Inflammatory macrophage (primary cell): ENCODE data around the gene PPP1R1A.
A peak's percentile ranks its signal among the peaks of the same experiment; 100 is the strongest.

ENCODE experiments used
- DNase-seq, 2 donors: peaks; one replicate each; pipeline ENCODE4 v3.0.0-alpha.2; 2020 to 2022
- total RNA-seq, 18 experiments: gene quantifications; one replicate each; lab custom pipeline; 2026; ENCODE audit warnings: mixed read lengths in 6 of 18, inconsistent platforms in 2 of 18; lab: John Stamatoyannopoulos, UW

PPP1R1A gene, protein sequence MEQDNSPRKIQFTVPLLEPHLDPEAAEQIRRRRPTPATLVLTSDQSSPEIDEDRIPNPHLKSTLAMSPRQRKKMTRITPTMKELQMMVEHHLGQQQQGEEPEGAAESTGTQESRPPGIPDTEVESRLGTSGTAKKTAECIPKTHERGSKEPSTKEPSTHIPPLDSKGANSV
- total RNA-seq, result 0 to 0.38 (median 0.04) reads per million in 18 experiments

DNA sequence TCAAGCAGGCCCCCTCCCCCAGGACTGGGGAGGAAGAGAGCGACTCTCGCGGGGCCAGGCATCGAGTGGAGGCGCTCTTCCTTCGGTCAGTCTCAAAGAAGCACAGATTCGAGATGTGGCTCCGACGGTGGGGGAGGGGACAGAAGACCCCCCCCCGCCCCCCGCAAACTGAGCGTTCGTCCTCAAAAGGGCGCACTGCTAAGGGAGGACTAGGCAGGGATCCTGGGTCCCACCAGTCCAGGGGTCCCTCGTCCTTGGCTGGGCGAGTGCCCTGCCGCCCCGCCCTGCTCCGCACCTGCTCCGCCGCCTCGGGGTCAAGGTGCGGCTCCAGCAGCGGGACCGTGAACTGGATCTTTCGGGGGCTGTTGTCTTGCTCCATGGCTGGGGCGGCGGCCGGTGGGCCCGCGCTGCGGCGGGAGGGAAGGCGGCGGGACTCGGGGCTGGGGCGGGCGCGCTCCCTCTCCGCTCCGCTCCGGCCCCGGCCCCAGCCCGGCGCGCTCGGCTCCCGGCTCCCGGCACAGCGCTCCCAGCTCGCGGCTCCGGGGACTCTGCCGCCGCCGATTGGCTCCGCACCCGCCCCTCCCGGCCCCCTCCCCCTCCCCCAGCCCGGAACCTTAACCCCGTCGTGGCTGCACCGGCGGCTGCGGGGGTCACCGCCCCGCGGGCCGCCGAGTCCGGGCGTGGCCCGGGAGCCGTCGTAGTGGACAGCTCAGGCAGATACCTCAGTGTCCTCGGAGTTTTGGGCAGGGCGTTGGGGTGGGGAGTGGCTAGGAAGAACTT lies at the start of gene PPP1R1A:
Gene PPP1R1A (minus strand): TSS at position 550 of the 780 bp plus-strand sequence. CDS start 171 bp downstream, at position 379.
- peak in 1 of 2 donors; percentile 5 for DNase-seq

DNA sequence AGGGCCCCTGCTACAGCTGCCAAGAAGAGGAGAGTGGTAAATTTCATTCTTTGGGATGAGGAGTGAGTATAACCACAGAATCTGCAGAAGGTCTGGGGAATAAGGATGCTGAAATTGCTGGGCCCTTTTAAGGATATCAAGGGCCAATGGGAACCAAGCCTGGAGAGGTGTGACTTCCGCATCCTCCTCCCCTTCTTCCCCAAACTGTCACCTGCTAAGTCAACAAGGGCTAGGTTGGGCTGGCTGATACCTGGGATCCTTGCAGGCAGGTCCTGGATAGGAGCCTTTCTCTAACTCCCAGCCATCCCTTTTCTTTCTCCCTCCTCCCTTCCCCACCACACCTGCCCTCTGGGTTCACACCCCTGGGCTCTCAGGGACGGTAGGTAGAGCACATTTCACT lies 46.3 kb upstream of the PPP1R1A start, which contains the start of gene LACRT:
Gene LACRT (minus strand): TSS at position 101 of the 400 bp plus-strand sequence. CDS start 54 bp downstream, at position 47.
- no peak for DNase-seq

DNA sequence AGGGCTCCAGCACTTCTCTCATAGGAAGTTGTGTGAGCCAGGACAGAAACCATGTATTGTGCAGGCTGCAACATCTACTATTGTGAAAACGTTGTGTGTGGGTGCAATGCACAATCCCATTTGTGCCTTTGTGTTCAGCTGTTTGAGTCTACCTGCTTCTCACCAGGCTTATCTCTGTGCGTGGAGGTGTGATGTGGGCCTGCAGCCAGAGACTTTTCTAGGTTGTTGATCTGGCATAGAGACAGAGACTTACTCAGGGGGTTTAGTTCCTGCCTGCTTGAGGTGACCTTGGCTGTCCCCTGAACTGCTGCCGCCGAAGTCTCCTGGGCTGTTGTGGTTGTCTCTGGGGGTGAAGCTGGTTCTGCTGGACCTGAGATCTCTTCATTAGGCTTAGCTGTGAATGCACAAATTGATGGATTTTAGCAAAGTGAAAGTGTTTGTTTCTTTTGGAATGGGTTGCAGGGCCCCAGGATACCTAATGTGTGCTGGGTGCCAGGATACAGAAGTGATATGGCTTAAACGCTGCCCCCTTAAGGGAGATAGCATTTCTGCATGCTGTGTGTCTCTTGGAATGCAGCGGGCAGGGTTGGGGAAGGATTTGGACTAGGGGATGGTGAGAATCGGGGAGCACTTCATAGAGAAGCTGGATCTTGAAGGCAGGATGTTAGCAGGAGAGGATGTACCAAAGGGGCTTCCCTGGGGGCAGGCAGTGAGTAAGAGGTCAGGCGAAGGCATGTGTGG lies 43.7 kb upstream of the PPP1R1A start:
- DNase-seq, result no peak

DNA sequence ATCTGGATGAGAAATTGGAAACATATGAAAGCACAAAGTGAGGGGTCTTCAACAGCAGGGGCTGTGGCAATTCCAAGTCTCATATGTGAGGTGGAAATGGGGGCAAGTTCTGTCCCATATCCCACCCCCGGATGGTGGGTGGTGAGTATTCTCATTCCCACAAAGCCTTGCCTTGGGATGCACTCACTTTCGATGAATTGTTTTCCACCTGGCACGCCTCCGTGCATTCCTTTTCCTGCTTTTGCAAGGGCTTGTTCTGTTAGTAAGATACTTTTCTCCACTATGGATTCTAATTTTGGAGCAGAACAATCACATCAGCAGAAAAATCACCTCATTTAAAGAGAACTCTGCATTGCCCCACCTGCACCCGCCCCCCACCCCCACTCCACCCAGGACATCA lies 43.1 kb upstream of the PPP1R1A start:
- DNase-seq, result no peak

DNA sequence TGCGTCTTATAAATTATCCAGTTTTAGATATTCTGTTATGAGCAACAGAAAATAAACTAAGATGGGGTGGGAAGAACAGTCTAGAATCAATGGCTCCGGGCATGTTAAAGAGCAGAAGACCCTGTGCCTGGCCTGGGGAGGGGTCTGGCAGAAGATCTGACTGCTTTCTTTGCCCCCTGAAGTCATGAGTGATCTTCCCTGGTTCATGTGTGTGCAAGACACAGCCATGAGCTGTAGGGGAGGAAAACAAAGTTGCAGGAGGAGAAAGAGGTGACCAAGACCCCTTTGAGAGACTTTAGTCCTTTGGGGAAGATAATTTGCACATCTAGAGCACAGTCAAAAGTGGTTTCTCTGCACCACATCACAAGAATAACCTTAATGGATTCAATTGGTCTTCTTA lies 41.5 kb upstream of the PPP1R1A start:
- DNase-seq, result no peak

DNA sequence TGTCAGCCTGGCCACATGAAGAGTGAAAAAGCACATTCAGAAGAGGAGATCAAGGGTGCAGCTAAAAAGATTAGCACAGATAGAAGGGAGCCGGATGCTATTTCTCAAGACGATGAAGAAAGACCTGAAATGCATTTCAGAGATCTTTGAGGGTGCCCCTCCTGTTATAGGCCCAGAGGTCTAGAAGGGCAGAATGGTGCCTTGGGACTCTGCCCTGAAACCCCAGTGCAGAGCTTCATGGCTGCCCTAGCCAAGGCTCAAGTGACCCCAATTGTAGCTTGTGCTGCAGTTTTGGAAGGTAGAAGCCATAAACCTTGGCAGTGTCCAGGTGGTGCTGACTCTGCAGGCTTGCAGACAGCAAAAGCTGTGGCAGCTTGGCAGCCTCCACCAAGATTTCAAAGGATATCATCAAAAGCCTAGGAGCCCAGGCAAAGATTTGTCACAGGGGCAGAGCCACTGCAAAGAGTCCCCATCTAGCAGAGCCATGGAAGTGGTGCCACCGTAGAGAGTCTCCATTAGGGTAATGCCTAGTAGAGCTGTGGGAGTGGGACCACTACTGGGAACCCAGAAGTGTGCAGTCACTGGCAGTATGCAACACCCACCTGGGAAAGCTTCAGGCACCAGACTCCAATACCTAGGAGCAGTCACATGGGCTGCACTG lies 39.9 kb upstream of the PPP1R1A start:
- DNase-seq, result no peak

DNA sequence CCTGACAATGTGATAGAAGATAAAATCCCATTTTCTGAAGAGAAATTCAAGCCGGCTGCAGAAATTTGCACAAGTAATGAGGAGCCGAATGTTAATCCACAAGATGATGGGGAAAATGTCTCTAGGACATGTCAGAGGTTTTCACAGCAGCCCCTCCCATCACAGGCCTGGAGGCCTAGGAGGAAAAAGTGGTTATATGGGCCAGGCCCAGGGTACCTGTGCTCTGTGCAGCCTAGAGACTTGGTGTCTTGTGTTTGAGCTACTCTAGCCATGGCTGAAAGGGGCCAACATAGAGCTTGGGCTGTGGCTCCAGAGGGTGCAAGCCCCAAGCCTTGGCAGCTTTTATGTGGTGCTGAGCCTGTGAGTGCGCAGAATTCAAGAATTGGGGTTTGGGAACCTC lies 38.8 kb upstream of the PPP1R1A start:
- DNase-seq, result no peak

DNA sequence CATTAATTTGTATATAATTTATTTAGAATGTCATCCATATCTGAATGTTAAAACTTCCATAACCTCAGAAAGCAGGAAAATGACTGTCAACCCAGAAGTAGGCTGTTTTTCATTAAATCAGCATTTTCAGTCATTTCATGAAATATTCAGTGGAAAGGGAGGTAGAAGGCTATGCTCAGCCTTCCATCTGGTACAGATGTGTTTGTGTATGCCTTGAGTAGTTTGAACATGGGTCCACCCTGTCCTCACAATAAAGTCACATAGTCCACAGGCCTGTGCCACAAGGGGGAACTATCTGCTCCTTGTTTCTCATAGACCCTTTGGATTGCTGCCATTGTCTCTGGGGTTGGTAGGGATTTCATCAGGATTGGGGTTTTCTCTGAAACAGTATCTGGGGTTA lies 37.1 kb upstream of the PPP1R1A start:
- DNase-seq, result no peak

DNA sequence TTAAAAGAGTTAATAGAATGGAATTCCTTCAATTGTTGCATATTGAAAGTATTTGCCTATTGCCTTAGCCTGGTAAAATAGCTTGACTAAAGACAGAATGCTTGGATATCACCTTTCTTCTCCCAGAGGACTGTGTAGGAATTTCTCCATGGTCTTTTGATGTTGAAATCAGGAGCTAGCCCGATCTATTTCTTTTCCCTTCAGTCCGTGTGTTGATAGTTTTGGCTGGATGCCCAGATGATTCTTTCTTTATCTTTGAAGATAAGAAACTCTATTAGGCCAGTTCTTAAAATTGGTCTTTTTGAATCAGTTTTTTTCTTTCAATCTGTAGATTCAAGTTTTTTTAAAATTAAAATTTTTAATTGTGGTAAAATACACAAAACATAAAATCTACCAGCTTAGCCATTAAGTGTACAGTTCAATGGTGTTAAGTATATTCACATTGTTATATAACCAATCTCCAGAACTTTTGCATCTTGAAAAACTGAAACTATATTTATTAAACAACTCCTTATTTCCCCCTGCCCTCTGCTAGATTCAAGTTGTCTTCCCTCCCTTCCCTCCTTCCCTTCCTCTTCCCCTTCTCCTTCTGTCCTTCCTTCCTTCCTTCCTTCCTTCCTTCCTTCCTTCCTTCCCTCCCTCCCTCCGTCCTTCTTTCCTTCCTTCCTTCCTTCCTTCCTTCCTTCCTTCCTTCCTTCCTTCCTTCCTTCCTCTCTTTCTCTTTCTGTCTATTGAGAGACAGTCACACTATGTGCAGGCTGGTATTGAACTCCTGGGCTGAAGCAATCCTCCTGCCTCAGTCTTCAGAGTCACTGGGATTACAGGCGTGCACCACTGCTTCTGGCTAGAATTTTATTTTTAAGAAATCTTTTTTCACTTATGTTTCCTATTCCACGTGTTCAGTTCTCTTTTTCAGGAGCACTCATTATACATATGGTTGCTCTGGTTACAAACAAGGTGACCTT lies 36.1 kb upstream of the PPP1R1A start:
- no peak for DNase-seq

DNA sequence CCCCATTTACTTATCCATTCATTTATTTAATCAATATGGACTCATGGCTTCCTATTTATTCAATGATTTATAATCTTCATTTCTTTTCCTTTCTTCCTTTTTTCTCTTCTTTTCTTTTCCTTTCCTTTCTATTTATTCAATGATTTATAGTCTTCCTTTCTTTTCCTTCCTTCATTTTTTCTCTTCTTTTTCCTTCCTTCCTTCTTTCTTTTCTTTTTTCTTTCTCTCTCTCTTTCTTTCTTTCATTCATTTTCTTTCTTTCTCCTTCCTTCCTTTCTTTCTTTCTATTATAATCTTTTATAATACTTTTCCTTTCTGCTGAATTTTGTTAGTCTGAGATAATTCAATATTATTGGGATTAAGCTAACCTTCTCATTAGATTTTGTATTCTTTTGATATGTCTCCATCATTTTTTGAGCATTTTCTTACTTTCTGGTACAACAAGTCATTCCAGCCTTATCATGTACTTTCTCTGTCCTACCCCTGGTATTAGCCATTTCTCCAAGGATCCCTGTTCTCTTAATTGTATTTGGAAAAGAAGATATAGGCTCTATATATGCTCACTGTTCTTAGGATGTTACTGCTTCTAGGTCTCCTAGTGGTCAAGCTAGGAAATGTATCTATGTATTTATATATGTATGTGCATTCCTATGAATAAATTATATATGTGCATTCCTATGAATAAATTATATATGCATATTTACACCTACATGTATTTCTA lies 34.2 kb upstream of the PPP1R1A start:
- peak in 1 of 2 donors; percentile 8 for DNase-seq

DNA sequence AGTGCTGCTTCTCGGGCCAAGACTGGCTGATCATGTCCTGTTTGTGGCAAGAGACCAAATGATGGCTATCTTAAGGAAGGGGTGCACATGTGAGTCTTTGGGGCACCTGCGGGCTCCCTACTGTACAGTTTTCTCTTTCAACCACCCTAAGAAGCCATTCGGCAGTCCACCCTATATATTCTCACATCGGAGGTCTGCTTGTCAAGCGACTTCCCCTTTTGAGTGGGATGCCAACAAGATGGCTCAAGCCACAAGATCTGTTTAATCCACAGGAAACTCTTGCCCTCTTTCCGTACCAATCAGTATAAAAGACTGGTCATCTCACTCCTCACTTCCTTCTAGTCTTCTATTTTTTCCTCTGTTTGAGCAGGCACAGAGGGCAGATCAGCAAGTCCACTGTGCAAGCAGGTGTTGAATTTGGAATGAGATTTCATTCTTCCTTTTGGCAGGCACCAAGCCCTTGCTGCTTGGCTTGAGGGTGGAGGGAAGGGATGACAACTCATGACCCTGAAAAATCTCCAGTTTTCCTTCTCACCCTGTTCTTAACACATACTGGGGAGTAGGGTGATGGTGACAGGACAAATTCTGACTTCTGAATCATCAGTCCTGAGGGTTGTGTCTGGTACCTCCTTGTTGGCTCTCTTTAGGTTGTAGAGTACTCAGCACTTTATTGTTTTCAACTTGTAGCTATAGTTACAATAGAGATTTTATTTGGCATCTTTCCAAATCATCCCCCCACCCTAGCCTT lies 28.6 kb upstream of the PPP1R1A start:
- DNase-seq, result no peak

DNA sequence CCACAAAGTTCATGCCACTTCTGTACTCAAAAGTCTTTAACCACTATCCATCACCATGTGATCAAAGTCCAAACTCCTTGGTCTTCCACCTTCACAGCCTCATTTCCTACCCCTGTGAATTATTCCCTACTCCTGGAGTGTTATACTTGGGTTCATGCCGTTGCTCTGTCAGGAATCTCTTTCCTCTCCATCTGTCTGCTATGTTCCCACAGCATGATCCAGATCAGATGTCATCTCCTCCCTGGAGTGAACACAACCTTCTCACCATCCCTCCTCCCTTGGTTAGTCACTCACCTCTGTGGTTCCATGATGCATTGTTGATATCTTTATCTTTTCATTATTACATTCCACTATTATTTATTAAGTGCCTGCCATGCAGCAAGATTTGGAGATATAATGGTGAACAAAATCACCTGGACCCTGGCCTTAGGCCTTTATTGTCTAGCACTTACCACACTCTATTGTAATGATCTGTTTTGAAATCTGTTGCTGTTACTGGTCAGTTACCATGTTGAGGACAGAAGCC lies 23.8 kb upstream of the PPP1R1A start:
- DNase-seq, result no peak

DNA sequence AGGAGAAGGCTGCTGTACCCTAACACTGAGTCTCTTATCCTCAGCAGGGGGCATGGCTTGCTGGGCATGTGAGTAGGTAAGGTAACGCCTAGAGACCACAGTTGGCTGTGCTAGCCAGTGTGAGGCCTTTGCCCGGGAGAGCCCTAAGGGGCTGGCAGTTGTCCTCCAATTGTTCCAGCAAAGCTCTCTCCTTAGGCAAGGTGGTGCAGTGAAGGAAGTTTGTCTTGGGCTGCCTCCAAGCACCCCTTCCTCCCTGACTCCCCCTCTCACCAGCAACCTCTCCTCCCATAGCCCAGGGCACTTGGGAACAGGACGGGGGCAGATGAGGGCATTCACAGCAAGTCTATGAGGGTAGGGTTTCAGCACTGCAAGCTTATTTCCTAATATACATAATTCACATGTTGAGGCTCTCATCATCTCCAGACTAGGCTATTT lies 23.3 kb upstream of the PPP1R1A start:
- no peak for DNase-seq

DNA sequence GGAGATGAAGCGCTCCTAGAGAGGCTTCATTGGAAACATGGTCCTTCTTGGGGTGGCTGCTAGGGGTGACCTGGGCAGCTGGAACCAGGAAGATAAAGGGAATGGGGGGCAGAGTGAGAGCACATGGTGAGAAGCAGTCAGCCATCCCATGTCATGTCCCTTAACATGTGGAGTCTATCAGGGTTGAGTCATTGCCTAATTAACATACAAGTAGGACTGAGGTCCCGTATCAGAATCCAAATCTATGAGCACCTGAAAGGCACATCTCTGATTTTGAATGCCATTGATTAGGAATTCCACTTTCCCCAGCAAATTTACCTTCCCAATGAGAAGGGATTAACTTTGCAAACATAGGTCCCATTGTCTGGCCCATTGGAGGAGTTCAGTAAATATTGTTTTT lies 20.3 kb upstream of the PPP1R1A start:
- DNase-seq, result no peak

DNA sequence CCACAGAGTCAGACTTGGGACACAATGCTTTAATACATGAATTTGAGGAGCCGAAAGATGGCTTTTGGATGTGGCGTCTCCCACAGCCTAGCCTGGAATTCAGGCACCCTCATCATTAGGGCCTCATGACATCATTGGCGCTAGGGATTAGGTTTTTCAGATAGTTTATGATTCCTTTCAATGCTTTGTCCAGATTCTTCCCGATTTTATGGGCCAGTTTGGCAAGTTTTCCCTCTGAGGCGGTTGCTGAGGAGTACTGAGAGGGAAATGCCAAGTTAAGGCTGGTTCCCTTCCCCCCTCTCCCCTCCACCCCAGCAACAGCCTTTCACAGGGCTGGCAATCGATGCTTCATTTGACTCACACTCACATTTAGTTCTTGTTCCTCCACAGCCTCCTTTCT lies 19.7 kb upstream of the PPP1R1A start:
- no peak for DNase-seq

DNA sequence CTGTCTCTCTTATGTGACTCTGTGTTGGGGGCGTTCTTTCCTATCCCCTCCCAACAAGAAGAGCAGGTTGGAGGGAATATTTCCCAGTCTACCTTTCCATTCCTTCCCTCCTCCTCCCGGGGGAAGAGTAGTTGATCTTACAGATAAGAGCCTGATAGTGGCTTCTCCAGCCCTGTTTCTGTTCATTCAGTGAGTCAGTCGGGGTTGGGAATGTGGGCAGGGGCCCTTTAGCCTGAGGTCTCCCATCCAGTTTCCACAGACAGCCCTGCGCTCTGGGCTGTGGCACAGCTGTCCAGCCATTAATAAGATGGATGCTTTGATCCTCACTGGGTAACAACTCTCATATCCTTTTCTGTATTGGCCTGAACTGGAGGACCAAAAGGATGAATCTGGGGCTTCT lies 18.1 kb upstream of the PPP1R1A start:
- DNase-seq, result no peak

DNA sequence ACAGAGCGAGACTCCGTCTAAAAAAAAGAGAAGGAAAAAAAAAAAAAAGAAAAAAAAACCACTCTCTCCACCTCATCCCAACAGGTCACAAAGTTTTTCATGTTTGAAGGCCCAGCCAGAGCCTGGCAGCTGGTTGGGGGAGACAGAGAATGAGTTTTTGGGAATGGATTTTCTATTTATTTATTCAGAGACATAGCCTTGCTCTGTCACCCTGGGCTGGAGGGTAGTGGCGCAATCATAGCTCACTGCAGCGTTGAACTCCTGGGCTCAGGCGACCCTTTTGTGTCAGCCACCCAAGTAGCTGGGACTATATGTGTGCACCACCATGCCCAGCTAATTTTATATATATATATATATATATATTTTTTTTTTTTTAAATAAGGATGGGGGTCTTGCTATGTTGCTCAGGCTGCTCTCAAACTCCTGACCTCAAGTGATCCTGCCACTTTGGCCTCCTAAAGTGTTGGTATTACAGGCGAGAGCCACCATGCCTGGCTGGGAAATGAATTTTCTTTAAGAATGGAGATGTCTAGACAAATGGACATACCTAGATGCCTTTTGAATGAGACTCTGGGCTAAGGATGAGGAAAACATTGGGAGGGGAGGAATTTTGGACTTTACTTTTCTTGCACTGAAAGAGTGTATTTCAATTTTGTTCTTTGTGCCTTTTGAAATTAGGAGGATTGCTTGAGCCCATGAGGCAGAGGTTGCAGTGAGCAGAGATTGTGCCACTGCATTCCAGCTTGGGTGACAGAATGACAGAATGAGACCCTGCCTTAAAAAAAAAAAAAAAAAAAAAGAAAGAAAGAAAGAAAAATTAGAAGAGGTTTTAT lies 16.9 kb upstream of the PPP1R1A start:
- no peak for DNase-seq

DNA sequence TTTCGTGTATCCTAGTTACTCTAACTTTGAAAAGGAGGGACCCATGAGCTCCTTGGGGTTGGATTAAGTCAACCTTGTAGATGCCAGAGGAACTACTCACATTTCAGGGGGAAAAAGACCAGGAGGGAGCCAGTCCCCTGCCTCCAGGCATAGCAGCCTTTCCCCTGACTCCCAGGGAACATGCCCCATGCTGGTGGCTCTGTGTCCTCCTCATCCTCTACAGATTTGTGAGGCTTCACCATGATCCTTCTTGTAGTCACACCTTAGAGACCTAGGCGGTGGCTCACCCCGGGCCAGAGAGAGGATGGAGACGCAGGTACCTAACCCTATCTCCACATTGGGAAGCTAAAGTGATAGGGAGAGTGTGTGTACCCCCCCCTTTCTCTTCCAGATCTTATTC lies 16.0 kb upstream of the PPP1R1A start:
- no peak for DNase-seq

DNA sequence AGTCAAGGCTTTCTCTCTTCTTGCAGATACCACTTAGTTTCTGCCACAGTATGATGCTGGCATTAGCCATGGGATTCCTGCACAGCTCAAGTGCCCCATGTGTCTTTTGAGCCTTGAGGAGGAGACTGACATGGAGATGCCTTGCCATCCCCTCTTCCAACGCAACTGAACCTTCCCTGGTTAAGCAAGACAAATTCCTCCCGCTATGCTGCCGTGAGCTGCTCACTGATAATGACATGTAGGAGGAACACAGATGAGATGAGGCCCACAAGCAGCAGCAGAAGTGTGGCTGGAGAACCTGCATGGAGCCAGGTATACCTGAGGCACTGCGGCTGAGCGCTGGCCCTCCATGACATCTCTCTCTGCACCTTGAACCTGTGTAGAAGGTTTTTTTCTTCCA lies 15.4 kb upstream of the PPP1R1A start:
- DNase-seq, result no peak
